Thoracic aorta (tissue), 2 donors: ENCODE results near the gene PMEL. TPM values are rescaled to one million over a fixed set of nuclear protein-coding genes. Genes with fewer than 3 reads are reported as not detected.

ENCODE experiments used
- ATAC-seq: fragments of 150-250 bp; one replicate; pipeline ENCODE4 v1.8.0; 2017; ENCODE audit warnings: low read depth; ENCODE audit not compliant: insufficient number of reproducible peaks, low FRiP score
- DNase-seq: peaks from one replicate; pipeline ENCODE4 v3.0.0-alpha.2; 2020; ENCODE audit warnings: low spot score
- H3K27ac ChIP-seq, 2 donors: fragments of 200-600 bp; sonication (generic); 1 replicate in 1 of 2; 2 replicates in 1 of 2; pipeline ENCODE4 v1.5.1; 2016; ENCODE audit warnings: mild to moderate bottlenecking in 2 of 2, moderate library complexity in 2 of 2
- H3K27me3 ChIP-seq: fragments of 200-600 bp; sonication (generic); replicated peaks from 2 replicates; pipeline ENCODE4 v1.6.0; 2016; ENCODE audit warnings: mild to moderate bottlenecking; ENCODE audit not compliant: insufficient read depth
- H3K36me3 ChIP-seq: fragments of 200-600 bp; sonication (generic); one replicate; pipeline ENCODE4 v1.5.1; 2016
- H3K4me1 ChIP-seq, 2 donors: fragments of 200-600 bp; sonication (generic); 1 replicate in 1 of 2; 2 replicates in 1 of 2; pipeline versions ENCODE4 v1.5.1 to v1.6.0; 2016; ENCODE audit warnings: low read depth in 2 of 2, mild to moderate bottlenecking in 1 of 2; ENCODE audit not compliant: control insufficient read depth in 1 of 2
- H3K4me3 ChIP-seq: fragments of 200-600 bp; sonication (generic); 2 replicates; pipeline ENCODE4 v1.5.1; 2016; ENCODE audit warnings: mild to moderate bottlenecking
- H3K9me3 ChIP-seq: fragments of 200-600 bp; sonication (generic); 2 replicates; pipeline ENCODE4 v1.5.1; 2016
- CTCF ChIP-seq: fragments of 200-600 bp; sonication (generic); IDR thresholded peaks from one replicate; pipeline ENCODE4 v1.5.1; 2019; ENCODE audit warnings: antibody characterized with exemption
- total RNA-seq, 2 donors: library from RNA; depleted of rRNA; stranded (reverse); fragments of >200 nt; gene quantifications; one replicate each; pipeline versions ENCODE4 v1.1.0 to v1.2.3, GENCODE V29; 2016

Gene PMEL
- total RNA-seq, 2 donors from 2014 or later = 0.99 TPM; not detected in 1

- Histone ChIP-seq H3K4me1 (no peaks in the 10 kb centered on the region), H3K4me3 (no peak overlapping the region), H3K27me3 (no peaks in the 10 kb centered on the region), H3K27ac (no peak overlapping the region), H3K36me3 (peaks cover 14% of the 10 kb centered on the region), H3K9me3 (no peaks in the 10 kb centered on the region)
- no peak for TF ChIP-seq CTCF
- no peak for DNase-seq
- no peak for ATAC-seq
Measured at GRCh38 chr12:55955800-55956508, 9.9 kb downstream of the PMEL start.

DNA sequence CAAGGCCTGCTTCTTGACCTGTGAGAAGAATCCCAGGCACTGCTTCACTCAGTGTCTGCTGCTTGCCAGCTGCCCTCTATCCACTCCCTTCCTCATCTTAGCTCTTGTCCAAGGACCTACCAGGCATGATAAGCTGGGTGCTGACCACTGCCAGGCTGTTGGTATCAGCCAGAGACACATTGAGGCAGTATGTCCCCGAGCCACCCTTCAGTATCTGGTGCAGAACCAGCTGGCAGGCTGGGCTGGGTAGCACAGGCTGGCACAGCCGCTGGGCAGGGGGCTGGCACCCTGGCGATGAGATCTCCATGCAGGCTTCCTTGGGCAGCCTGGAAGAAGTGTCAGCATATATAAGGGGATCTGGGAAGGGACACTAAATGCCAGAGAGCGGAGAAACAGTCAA is 10.5 kb downstream of the PMEL start:
- no peak for ATAC-seq
- Histone ChIP-seq H3K27ac (no peak overlapping the region), H3K27me3 (no peaks in the 10 kb centered on the region), H3K4me3 (no peak overlapping the region), H3K4me1 (no peaks in the 10 kb centered on the region), H3K36me3 (peaks cover 14% of the 10 kb centered on the region), H3K9me3 (no peaks in the 10 kb centered on the region)
- no peak for TF ChIP-seq CTCF
- no peak for DNase-seq

GRCh38 chr12:55946553-55946952 is 19.3 kb downstream of the PMEL start:
- DNase-seq = no peak
- Histone ChIP-seq H3K36me3 (peaks cover 15% of the 10 kb centered on the region), H3K9me3 (no peaks in the 10 kb centered on the region), H3K27me3 (no peaks in the 10 kb centered on the region), H3K4me1 (no peaks in the 10 kb centered on the region), H3K27ac (no peak overlapping the region), H3K4me3 (no peak overlapping the region)
- TF ChIP-seq CTCF = no peak
- no peak for ATAC-seq

DNA sequence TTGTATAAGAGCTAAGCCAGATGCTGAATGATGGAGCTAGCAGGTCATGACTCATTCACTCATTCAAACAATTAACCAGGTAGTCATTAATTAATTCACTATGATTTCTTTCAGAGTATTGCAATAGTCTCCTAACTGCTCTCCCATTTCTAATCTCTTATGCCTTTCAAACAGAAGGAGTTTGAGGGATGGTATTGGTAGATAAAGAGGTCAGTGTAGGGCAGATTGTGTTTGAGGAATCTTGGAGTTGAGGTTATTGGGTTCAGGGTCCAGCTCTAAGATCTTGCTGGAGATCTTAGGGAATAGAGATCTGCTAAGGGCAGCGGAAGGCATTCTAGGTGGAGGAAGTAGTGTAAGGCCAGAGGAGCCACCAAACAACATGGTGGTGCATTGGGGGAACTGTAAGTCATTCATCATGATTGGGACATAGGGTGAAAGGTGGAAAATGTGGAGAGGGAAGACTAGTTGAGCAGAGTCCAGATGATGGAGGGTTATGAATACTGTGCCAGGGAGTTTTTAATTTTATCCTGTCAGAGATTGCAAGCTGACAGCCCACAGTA is 23.2 kb downstream of the PMEL start:
- Histone ChIP-seq H3K9me3 (no peaks in the 10 kb centered on the region), H3K4me3 (no peak overlapping the region), H3K4me1 (peaks cover 4 to 10% of the 10 kb centered on the region in 2 donors), H3K27me3 (no peaks in the 10 kb centered on the region), H3K27ac (no peak overlapping the region), H3K36me3 (peaks cover 15% of the 10 kb centered on the region)
- no peak for DNase-seq
- no peak for ATAC-seq
- no peak for TF ChIP-seq CTCF

- ATAC-seq (no peak), DNase-seq (no peak)
- H3K27me3 ChIP-seq = no peaks in the 10 kb centered on the region
- TF ChIP-seq CTCF = no peak
- peaks cover 4 to 10% of the 10 kb centered on the region in 2 donors for H3K4me1 ChIP-seq
- H3K27ac ChIP-seq = no peak overlapping the region
- peaks cover 15% of the 10 kb centered on the region for H3K36me3 ChIP-seq
- no peak overlapping the region for H3K4me3 ChIP-seq
- no peaks in the 10 kb centered on the region for H3K9me3 ChIP-seq
Measured at GRCh38 chr12:55942055-55942454, 23.8 kb downstream of the PMEL start.
